ENCODE results near the gene WAPL. TPM values are rescaled to one million over a fixed set of nuclear protein-coding genes. Genes with fewer than 3 reads are reported as not detected.

Gene WAPL
- total and polyA plus RNA-seq, 9 donors, result 24.1 to 32.0 (median 25.3) TPM

- WGBS (ENCODE audit: insufficient coverage), result no CpG with 5 or more reads among the region's 1 CpG
Measured at GRCh38 chr10:86446440-86446839, 75.2 kb downstream of the WAPL start.

GRCh38 chr10:86443936-86444335, 77.7 kb downstream of the WAPL start:
- H3K27me3 ChIP-seq (ENCODE audit: control insufficient read depth, insufficient read depth, low read length), result no peaks in the 10 kb centered on the region
- 87% methylated on average over 3 of the region's 6 CpGs for WGBS (ENCODE audit: insufficient coverage)
- no peaks in the 10 kb centered on the region for H3K9me3 ChIP-seq (replicated peaks; ENCODE audit: control insufficient read depth, low read depth, low read length)
- H3K27ac ChIP-seq (ENCODE audit: low read length), result no peak overlapping the region
- H3K36me3 ChIP-seq (ENCODE audit: control insufficient read depth, insufficient read depth, low read length), result peaks cover 61% of the 10 kb centered on the region
- DNase-seq, result no peak
- no peak overlapping the region for H3K4me3 ChIP-seq (ENCODE audit: low read length)
- no peaks in the 10 kb centered on the region for H3K4me1 ChIP-seq (ENCODE audit: control insufficient read depth, insufficient read depth, low read length)

More at GRCh38 chr10:86446440-86446839, 75.2 kb downstream of the WAPL start:
- peaks cover 58% of the 10 kb centered on the region for H3K36me3 ChIP-seq (ENCODE audit: control insufficient read depth, insufficient read depth, low read length)
- H3K9me3 ChIP-seq (replicated peaks; ENCODE audit: control insufficient read depth, low read depth, low read length), result no peaks in the 10 kb centered on the region
- no peaks in the 10 kb centered on the region for H3K27me3 ChIP-seq (ENCODE audit: control insufficient read depth, insufficient read depth, low read length)
- H3K4me1 ChIP-seq (ENCODE audit: control insufficient read depth, insufficient read depth, low read length), result no peaks in the 10 kb centered on the region
- no peak for DNase-seq
- no peak overlapping the region for H3K27ac ChIP-seq (ENCODE audit: low read length)
- H3K4me3 ChIP-seq (ENCODE audit: low read length), result no peak overlapping the region

DNA sequence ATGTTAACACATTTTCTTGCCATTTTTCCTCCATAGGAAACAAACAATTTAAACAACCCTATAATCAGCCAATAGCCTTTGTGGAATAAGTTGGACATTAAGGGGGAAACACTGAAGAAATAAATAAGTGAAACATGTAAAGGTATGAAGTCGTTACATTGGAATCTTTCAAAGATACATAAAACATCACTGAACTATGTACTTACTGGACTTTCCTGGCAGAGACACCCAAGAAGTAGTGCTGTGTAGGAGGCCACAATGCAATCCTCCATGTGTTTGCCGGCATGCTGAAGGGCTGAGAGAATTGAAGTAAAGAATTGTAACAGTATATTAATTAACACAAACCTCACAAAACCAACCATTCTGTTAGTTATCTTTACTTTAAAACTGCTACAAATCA, 78.5 kb downstream of the WAPL start:
- no peak for DNase-seq
- Histone ChIP-seq H3K36me3 (ENCODE audit: control insufficient read depth, insufficient read depth, low read length) (peaks cover 58% of the 10 kb centered on the region), H3K9me3 (replicated peaks; ENCODE audit: control insufficient read depth, low read depth, low read length) (no peaks in the 10 kb centered on the region), H3K4me3 (ENCODE audit: low read length) (no peak overlapping the region), H3K27me3 (ENCODE audit: control insufficient read depth, insufficient read depth, low read length) (no peaks in the 10 kb centered on the region), H3K4me1 (ENCODE audit: control insufficient read depth, insufficient read depth, low read length) (no peaks in the 10 kb centered on the region), H3K27ac (ENCODE audit: low read length) (no peak overlapping the region)
- no CpG with 5 or more reads among the region's 2 CpGs for WGBS (ENCODE audit: insufficient coverage)

GRCh38 chr10:86440874-86441843, 80.4 kb downstream of the WAPL start:
- peaks cover 61% of the 10 kb centered on the region for H3K36me3 ChIP-seq (ENCODE audit: control insufficient read depth, insufficient read depth, low read length)
- no peak for DNase-seq
- H3K4me1 ChIP-seq (ENCODE audit: control insufficient read depth, insufficient read depth, low read length), result no peaks in the 10 kb centered on the region
- no peaks in the 10 kb centered on the region for H3K27me3 ChIP-seq (ENCODE audit: control insufficient read depth, insufficient read depth, low read length)
- 92% methylated on average over 1 of the region's 5 CpGs for WGBS (ENCODE audit: insufficient coverage)
- no peak overlapping the region for H3K27ac ChIP-seq (ENCODE audit: low read length)
- no peak overlapping the region for H3K4me3 ChIP-seq (ENCODE audit: low read length)
- no peaks in the 10 kb centered on the region for H3K9me3 ChIP-seq (replicated peaks; ENCODE audit: control insufficient read depth, low read depth, low read length)

DNA sequence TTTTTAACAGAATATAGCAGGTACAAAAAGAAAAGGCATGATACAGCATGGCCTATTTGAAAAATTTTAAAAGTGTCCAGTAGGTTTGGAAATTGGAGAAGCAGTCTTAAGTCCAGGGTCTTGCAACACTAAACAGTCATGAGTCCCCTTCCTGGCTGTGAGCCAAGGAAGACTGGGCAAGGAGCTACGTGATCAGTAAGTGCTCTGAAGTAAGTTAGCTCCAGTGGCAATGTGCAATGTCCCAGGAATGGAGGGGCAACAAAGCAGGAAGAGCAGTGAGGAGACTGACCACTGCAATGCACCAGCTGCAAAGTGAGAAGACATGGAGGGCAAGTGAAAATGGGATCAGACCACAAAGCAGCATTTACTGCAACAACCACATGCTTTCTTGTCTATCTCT, 82.0 kb downstream of the WAPL start:
- Histone ChIP-seq H3K4me3 (ENCODE audit: low read length) (no peak overlapping the region), H3K36me3 (ENCODE audit: control insufficient read depth, insufficient read depth, low read length) (peaks cover 48% of the 10 kb centered on the region), H3K27ac (ENCODE audit: low read length) (no peak overlapping the region)

GRCh38 chr10:86438091-86438749, 83.4 kb downstream of the WAPL start:
- WGBS (ENCODE audit: insufficient coverage), result 87% methylated on average over 6 of the region's 8 CpGs
- H3K4me3 ChIP-seq (ENCODE audit: low read length), result no peak overlapping the region
- no peaks in the 10 kb centered on the region for H3K9me3 ChIP-seq (replicated peaks; ENCODE audit: control insufficient read depth, low read depth, low read length)
- no peaks in the 10 kb centered on the region for H3K27me3 ChIP-seq (ENCODE audit: control insufficient read depth, insufficient read depth, low read length)
- H3K27ac ChIP-seq (ENCODE audit: low read length), result no peak overlapping the region
- DNase-seq, result no peak
- no peaks in the 10 kb centered on the region for H3K4me1 ChIP-seq (ENCODE audit: control insufficient read depth, insufficient read depth, low read length)
- H3K36me3 ChIP-seq (ENCODE audit: control insufficient read depth, insufficient read depth, low read length), result peaks cover 38% of the 10 kb centered on the region

More for the DNA sequence above, 82.0 kb downstream of the WAPL start:
- DNase-seq, result peak; percentile 77
- Histone ChIP-seq H3K27me3 (ENCODE audit: control insufficient read depth, insufficient read depth, low read length) (no peaks in the 10 kb centered on the region), H3K9me3 (replicated peaks; ENCODE audit: control insufficient read depth, low read depth, low read length) (no peaks in the 10 kb centered on the region), H3K4me1 (ENCODE audit: control insufficient read depth, insufficient read depth, low read length) (no peaks in the 10 kb centered on the region)
- 0% methylated on average over 1 of the region's 1 CpG for WGBS (ENCODE audit: insufficient coverage)

- H3K27me3 ChIP-seq (ENCODE audit: control insufficient read depth, insufficient read depth, low read length), result no peaks in the 10 kb centered on the region
- no peaks in the 10 kb centered on the region for H3K9me3 ChIP-seq (replicated peaks; ENCODE audit: control insufficient read depth, low read depth, low read length)
- H3K4me3 ChIP-seq (ENCODE audit: low read length), result no peak overlapping the region
- H3K27ac ChIP-seq (ENCODE audit: low read length), result no peak overlapping the region
- no peaks in the 10 kb centered on the region for H3K4me1 ChIP-seq (ENCODE audit: control insufficient read depth, insufficient read depth, low read length)
- no peak for DNase-seq
- H3K36me3 ChIP-seq (ENCODE audit: control insufficient read depth, insufficient read depth, low read length), result peaks cover 36% of the 10 kb centered on the region
- no CpG with 5 or more reads among the region's 3 CpGs for WGBS (ENCODE audit: insufficient coverage)
Measured at GRCh38 chr10:86437447-86437846, 84.1 kb downstream of the WAPL start.

GRCh38 chr10:86436963-86437362, 84.6 kb downstream of the WAPL start:
- WGBS (ENCODE audit: insufficient coverage), result no CpG with 5 or more reads among the region's 2 CpGs
- no peaks in the 10 kb centered on the region for H3K27me3 ChIP-seq (ENCODE audit: control insufficient read depth, insufficient read depth, low read length)
- no peaks in the 10 kb centered on the region for H3K4me1 ChIP-seq (ENCODE audit: control insufficient read depth, insufficient read depth, low read length)
- H3K9me3 ChIP-seq (replicated peaks; ENCODE audit: control insufficient read depth, low read depth, low read length), result no peaks in the 10 kb centered on the region
- DNase-seq, result no peak
- no peak overlapping the region for H3K4me3 ChIP-seq (ENCODE audit: low read length)
- H3K36me3 ChIP-seq (ENCODE audit: control insufficient read depth, insufficient read depth, low read length), result peaks cover 34% of the 10 kb centered on the region
- no peak overlapping the region for H3K27ac ChIP-seq (ENCODE audit: low read length)

DNA sequence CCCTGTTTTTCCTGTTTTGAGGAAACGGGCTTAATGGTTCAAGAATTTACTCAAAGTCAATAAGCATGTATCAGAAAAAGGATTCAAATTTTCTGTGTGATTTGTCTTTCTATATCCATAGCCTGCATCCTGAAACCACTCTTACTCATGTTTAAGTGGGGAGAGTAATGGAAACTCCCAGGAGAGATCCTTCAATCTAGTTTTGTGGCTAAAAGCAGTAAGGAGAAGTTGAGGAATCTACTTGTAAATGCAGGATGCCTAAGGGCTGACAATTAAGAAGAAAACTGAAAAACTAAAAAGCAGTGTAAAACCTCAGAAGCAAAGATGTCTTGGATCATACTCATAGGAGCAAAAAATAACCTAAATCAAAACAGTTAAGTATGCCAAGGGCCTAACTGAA, 86.9 kb downstream of the WAPL start:
- no CpG with 5 or more reads among the region's 1 CpG for WGBS (ENCODE audit: insufficient coverage)
- H3K36me3 ChIP-seq (ENCODE audit: control insufficient read depth, insufficient read depth, low read length), result peaks cover 18% of the 10 kb centered on the region

GRCh38 chr10:86423739-86424138, 97.9 kb downstream of the WAPL start:
- WGBS (ENCODE audit: insufficient coverage), result 28% methylated on average over 4 of the region's 5 CpGs

More for the DNA sequence above, 86.9 kb downstream of the WAPL start:
- Histone ChIP-seq H3K27me3 (ENCODE audit: control insufficient read depth, insufficient read depth, low read length) (no peaks in the 10 kb centered on the region), H3K4me1 (ENCODE audit: control insufficient read depth, insufficient read depth, low read length) (no peaks in the 10 kb centered on the region), H3K9me3 (replicated peaks; ENCODE audit: control insufficient read depth, low read depth, low read length) (no peaks in the 10 kb centered on the region), H3K4me3 (ENCODE audit: low read length) (no peak overlapping the region), H3K27ac (ENCODE audit: low read length) (no peak overlapping the region)
- no peak for DNase-seq

More at GRCh38 chr10:86423739-86424138, 97.9 kb downstream of the WAPL start:
- Histone ChIP-seq H3K4me1 (ENCODE audit: control insufficient read depth, insufficient read depth, low read length) (no peaks in the 10 kb centered on the region), H3K36me3 (ENCODE audit: control insufficient read depth, insufficient read depth, low read length) (no peaks in the 10 kb centered on the region), H3K27ac (ENCODE audit: low read length) (no peak overlapping the region), H3K9me3 (replicated peaks; ENCODE audit: control insufficient read depth, low read depth, low read length) (no peaks in the 10 kb centered on the region), H3K27me3 (ENCODE audit: control insufficient read depth, insufficient read depth, low read length) (peaks cover 2% of the 10 kb centered on the region), H3K4me3 (ENCODE audit: low read length) (no peak overlapping the region)
- no peak for DNase-seq
